Ovary (tissue), 3 donors: ENCODE data around the gene SPHK1.

ENCODE experiments used
- EP300 ChIP-seq: sonication (generic); formaldehyde crosslinking; IDR thresholded peaks from one replicate; pipeline ENCODE4 v1.6.1; 2017; ENCODE audit warnings: antibody characterized with exemption
- POLR2A ChIP-seq: fragments of 450-650 bp; IDR thresholded peaks from one replicate; pipeline ENCODE4 v1.6.1; 2017; ENCODE audit warnings: antibody characterized with exemption, mild to moderate bottlenecking, moderate library complexity
- TF ChIP-seq, protein P1 (sequence below), 3 donors: fragments of 450-650 bp in 2 of 3; fragments of 200-600 bp in 1 of 3; IDR thresholded peaks; one replicate each; pipeline versions ENCODE4 v1.5.1 to v1.8.0; 2016 to 2022; ENCODE audit warnings: antibody characterized with exemption in 3 of 3, mild to moderate bottlenecking in 1 of 3
- donor health status: DM: no; HTN: no; CAD: no.

DNA sequence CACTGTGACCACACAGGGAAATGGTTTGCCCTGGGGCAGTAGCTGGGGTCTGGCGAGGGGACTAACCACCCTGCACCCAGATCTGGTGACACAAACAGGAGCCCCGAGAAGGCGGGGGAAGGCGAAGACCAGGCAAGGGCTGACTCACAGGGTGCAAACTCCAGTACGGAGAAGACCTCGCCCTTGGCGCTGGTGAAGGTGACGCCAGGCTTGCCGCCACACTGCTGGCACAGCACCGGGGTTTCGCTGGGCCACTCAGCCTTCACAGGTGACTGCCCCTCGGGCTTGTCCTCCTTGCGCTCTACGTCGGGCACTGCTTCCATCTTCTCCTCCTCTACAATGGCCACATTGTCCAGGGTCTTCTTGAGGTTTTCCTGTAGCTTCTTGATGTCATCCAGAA is 11.6 kb downstream of the SPHK1 start:
- TF ChIP-seq, protein P1, sequence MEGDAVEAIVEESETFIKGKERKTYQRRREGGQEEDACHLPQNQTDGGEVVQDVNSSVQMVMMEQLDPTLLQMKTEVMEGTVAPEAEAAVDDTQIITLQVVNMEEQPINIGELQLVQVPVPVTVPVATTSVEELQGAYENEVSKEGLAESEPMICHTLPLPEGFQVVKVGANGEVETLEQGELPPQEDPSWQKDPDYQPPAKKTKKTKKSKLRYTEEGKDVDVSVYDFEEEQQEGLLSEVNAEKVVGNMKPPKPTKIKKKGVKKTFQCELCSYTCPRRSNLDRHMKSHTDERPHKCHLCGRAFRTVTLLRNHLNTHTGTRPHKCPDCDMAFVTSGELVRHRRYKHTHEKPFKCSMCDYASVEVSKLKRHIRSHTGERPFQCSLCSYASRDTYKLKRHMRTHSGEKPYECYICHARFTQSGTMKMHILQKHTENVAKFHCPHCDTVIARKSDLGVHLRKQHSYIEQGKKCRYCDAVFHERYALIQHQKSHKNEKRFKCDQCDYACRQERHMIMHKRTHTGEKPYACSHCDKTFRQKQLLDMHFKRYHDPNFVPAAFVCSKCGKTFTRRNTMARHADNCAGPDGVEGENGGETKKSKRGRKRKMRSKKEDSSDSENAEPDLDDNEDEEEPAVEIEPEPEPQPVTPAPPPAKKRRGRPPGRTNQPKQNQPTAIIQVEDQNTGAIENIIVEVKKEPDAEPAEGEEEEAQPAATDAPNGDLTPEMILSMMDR (IDR thresholded peaks at IDR 0.05) = no peak
- TF ChIP-seq POLR2A = no peak
- no peak for TF ChIP-seq EP300
